Effector memory CD8-positive, alpha-beta T cell (primary cell): ENCODE measurements around the gene PRDM1.

Experiments
- ATAC-seq: fragments of 150-1000 bp; cut with Tn5 transposase; replicated peaks from 2 replicates; pipeline ENCODE4 v1.10.0; 2021; ENCODE audit warnings: mild to moderate bottlenecking, moderate library complexity
- DNase-seq, 3 experiments: peaks; one replicate each; pipeline ENCODE4 v3.0.0; 2021
- H3K27ac Mint-ChIP-seq, 2 donors: one replicate each; pipeline ENCODE4 v1.8.0; 2022; ENCODE audit warnings: mild to moderate bottlenecking in 2 of 2, mixed read lengths in 2 of 2, moderate library complexity in 2 of 2
- H3K27me3 Mint-ChIP-seq, 2 donors: one replicate each; pipeline ENCODE4 v1.8.0; 2022; ENCODE audit warnings: mixed read lengths in 2 of 2
- H3K36me3 Mint-ChIP-seq: one replicate; pipeline ENCODE4 v1.8.0; 2022; ENCODE audit warnings: mild to moderate bottlenecking, moderate library complexity, mixed read lengths; ENCODE audit not compliant: insufficient read depth
- H3K4me1 Mint-ChIP-seq, 2 donors: one replicate each; pipeline ENCODE4 v1.8.0; 2022; ENCODE audit warnings: low read depth in 2 of 2, mixed read lengths in 2 of 2
- H3K4me3 Mint-ChIP-seq, 2 donors: one replicate each; pipeline ENCODE4 v1.8.0; 2022; ENCODE audit warnings: mild to moderate bottlenecking in 2 of 2, mixed read lengths in 2 of 2, moderate library complexity in 2 of 2
- H3K9me3 Mint-ChIP-seq, 2 donors: one replicate each; pipeline ENCODE4 v1.8.0; 2022; ENCODE audit warnings: mixed read lengths in 2 of 2

Gene PRDM1

DNA sequence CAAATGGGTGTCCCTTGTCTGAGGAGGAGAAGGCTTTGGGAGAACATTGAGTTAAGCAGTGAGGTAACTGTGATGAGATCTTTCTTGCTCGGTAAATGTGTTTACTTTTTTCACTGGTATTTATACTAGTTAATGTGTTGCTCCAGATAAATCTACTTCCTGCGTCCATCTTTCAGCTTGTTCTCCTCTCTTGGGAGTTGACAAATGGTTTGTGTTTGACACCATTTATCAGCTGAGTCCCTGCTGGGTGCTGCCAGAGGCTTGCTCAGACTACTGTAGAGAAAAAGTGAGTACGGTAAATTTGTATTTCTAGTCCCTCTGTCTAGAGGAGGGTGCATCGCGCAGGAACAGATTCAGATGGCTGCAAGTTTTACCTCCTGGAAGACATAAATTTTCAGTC is 8.3 kb upstream of the PRDM1 start:
- no peak for ATAC-seq
- Mint-ChIP-seq H3K36me3 (peaks cover 4% of the 10 kb centered on the region), H3K27ac (peak overlapping the region in 1 of 2 donors; percentile 15), H3K4me3 (no peak overlapping the region), H3K9me3 (no peaks in the 10 kb centered on the region), H3K27me3 (no peaks in the 10 kb centered on the region), H3K4me1 (peaks cover 4 to 7% of the 10 kb centered on the region in 2 donors)
- DNase-seq, result no peak

DNA sequence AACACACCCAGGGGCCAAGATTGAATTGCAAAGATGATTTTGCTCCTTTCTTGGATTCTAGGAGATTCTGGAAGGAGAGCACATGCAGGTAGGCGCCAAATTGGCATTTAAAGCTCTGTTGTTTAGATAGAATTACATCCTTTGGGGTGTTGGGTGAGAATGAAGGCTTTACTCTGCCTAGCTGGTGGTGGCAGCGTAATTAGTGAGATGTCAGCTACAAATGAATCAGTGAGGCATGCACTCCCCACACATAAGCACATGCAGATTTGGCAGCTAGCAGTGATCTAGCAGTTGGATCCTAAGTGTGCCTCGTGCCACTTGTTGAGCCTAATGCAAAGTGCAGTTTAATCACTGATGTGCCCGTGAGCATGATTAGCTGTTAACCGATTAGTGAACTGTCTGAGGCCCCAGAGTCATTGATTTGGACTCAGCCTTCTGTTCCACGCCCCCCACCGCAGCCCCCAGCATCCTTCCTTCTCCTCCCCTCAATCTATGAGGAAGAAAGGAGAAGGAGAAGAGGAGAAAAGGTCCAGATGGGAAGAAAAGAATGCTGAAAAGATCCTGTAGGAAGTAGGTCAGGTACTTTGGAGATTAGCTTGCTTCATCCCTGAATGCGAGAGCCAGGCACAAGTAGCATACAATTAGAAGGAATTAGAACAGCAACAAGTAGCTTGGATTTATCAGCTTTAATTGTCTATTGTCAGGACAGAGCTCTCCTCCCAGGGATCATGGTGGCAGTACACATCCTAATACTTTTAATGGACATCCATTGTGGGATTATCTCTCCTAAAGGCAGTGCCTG is 6.0 kb upstream of the PRDM1 start:
- Mint-ChIP-seq H3K9me3 (no peaks in the 10 kb centered on the region), H3K36me3 (no peaks in the 10 kb centered on the region), H3K27me3 (no peaks in the 10 kb centered on the region), H3K4me3 (no peak overlapping the region), H3K4me1 (peaks cover 25 to 27% of the 10 kb centered on the region in 2 donors), H3K27ac (peak overlapping the region in 1 of 2 donors; percentile 70)
- DNase-seq (no peak), ATAC-seq (no peak)

DNA sequence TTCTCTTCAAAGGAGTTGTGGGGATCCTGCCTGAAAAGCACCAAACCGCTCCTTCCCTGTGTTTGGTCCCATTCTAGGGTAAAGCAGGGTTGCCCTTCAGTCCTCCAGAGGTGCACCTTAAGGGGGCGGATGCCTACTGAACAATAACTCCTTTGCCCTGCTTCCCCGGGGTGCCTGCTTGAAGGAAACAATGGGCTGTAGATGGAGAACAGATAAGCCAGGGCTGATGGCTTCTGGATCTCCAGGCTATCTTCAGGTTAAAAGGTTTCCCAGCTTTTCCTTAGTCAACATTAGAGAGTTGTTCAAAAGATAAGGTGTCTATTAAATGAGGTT is 5.4 kb upstream of the PRDM1 start:
- H3K27me3 Mint-ChIP-seq, result no peaks in the 10 kb centered on the region
- peak overlapping the region; percentile 20 to 70 for H3K27ac Mint-ChIP-seq
- no peak overlapping the region for H3K4me3 Mint-ChIP-seq
- peaks cover 29 to 31% of the 10 kb centered on the region in 2 donors for H3K4me1 Mint-ChIP-seq
- no peaks in the 10 kb centered on the region for H3K9me3 Mint-ChIP-seq
- DNase-seq (no peak), ATAC-seq (no peak)
- H3K36me3 Mint-ChIP-seq, result no peaks in the 10 kb centered on the region

DNA sequence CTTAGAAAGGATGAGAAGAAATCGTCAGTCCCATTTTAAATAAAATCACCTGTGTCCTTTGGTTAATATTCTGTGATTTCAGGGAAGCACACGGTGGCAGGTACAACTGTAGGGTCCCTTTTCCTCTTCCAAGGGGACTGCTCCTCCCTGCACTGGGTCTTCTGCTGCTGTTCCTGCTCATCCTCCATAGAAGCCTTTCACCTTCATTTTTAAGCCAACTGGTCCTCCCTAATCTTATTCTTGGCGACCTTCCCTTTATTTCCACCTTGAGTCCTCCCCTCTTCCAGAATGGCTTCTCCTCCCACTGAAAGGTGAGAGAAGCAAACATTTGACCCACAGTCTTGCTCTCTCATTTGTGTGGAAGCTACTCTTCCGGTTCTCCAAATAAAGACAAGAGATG is 4.4 kb upstream of the PRDM1 start:
- DNase-seq, result no peak
- Mint-ChIP-seq H3K27me3 (no peaks in the 10 kb centered on the region), H3K36me3 (peaks cover 6% of the 10 kb centered on the region), H3K27ac (no peak overlapping the region), H3K4me3 (no peak overlapping the region), H3K9me3 (no peaks in the 10 kb centered on the region), H3K4me1 (peaks cover 36% of the 10 kb centered on the region in 2 donors)
- no peak for ATAC-seq

GRCh38 chr6:106082735-106083398 is 3.3 kb upstream of the PRDM1 start:
- ATAC-seq (no peak), DNase-seq (no peak)
- Mint-ChIP-seq H3K4me3 (peak overlapping the region in 1 of 2 donors; percentile 96), H3K27me3 (no peaks in the 10 kb centered on the region), H3K9me3 (no peaks in the 10 kb centered on the region), H3K27ac (peak overlapping the region; percentile 69 to 80), H3K4me1 (peaks cover 42% of the 10 kb centered on the region in 2 donors), H3K36me3 (peaks cover 6% of the 10 kb centered on the region)

- peak overlapping the region; percentile 80 to 82 for H3K27ac Mint-ChIP-seq
- H3K4me3 Mint-ChIP-seq, result peak overlapping the region; percentile 96 to 98
- ATAC-seq, result no peak
- H3K27me3 Mint-ChIP-seq, result no peaks in the 10 kb centered on the region
- peaks cover 6% of the 10 kb centered on the region for H3K36me3 Mint-ChIP-seq
- H3K9me3 Mint-ChIP-seq, result no peaks in the 10 kb centered on the region
- peaks cover 49% of the 10 kb centered on the region in 2 donors for H3K4me1 Mint-ChIP-seq
- DNase-seq, result no peak
Observed at GRCh38 chr6:106083618-106084017, 2.5 kb upstream of the PRDM1 start.

- no peaks in the 10 kb centered on the region for H3K27me3 Mint-ChIP-seq
- peaks cover 6% of the 10 kb centered on the region for H3K36me3 Mint-ChIP-seq
- peak; percentile 8 for ATAC-seq
- DNase-seq, result no peak
- peak overlapping the region; percentile 96 to 98 for H3K4me3 Mint-ChIP-seq
- H3K9me3 Mint-ChIP-seq, result no peaks in the 10 kb centered on the region
- peak overlapping the region; percentile 82 to 91 for H3K27ac Mint-ChIP-seq
- H3K4me1 Mint-ChIP-seq, result peaks cover 53% of the 10 kb centered on the region in 2 donors
Observed at GRCh38 chr6:106084106-106084988, 1.8 kb upstream of the PRDM1 start.

DNA sequence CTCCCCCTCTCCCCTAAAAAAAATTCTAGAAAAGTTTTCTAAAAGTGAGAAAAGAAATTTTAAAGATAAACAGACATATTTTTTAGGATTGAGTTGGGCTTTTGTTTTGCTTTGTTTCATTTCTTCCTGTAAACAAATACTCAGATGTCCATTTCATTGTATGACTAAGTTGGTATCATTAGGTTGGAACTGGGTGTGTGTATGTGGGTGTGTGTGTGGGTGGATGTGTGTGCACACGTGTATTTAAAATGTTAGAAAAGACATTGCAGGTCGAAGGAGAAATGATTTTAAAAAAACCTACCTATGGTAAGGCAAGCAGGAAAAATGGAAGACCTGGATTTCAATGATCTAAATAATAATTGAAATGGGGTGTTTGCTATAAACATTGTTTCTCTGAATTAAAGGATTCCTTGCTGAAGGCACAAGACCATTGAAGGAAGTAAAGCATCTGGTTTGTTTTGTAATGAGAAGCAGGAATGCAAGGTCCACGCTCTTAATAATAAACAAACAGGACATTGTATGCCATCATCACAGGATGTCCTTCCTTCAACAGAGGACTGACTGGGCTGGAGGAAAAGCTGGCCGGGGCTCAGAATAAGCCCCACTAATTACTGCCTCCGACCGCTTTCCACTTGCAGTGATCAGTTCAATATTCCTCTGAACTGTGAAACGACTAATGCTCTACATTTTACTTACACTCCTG is 996 bp upstream of the PRDM1 start:
- Mint-ChIP-seq H3K27me3 (no peaks in the 10 kb centered on the region), H3K9me3 (no peaks in the 10 kb centered on the region), H3K36me3 (peaks cover 6% of the 10 kb centered on the region), H3K27ac (peak overlapping the region; percentile 82 to 91), H3K4me3 (peak overlapping the region; percentile 96 to 98), H3K4me1 (peaks cover 58 to 59% of the 10 kb centered on the region in 2 donors)
- no peak for ATAC-seq
- no peak for DNase-seq

DNA sequence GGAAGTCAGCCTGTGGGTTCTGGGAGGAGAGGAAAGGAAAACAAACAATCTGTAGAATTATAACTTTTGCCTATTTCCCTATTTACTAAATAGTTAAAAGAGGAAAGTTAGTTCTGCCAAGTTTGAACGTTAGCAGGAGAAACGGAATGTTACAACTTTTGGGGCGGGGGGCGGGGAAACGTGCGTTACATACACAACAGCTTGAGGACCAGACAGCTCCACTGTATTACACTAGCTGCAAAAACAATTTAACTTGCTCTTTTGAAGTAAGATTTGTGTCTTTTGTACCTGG is 498 bp upstream of the PRDM1 start:
- H3K4me1 Mint-ChIP-seq, result peaks cover 63 to 64% of the 10 kb centered on the region in 2 donors
- no peak for ATAC-seq
- peak overlapping the region; percentile 82 to 91 for H3K27ac Mint-ChIP-seq
- no peak for DNase-seq
- no peaks in the 10 kb centered on the region for H3K27me3 Mint-ChIP-seq
- H3K9me3 Mint-ChIP-seq, result no peaks in the 10 kb centered on the region
- H3K4me3 Mint-ChIP-seq, result peak overlapping the region; percentile 96 to 98
- H3K36me3 Mint-ChIP-seq, result peaks cover 6% of the 10 kb centered on the region

GRCh38 chr6:106086814-106087175 is 659 bp downstream of the PRDM1 start:
- ATAC-seq, result no peak
- DNase-seq, result no peak
- peaks cover 6% of the 10 kb centered on the region for H3K36me3 Mint-ChIP-seq
- peak overlapping the region; percentile 96 to 98 for H3K4me3 Mint-ChIP-seq
- H3K27me3 Mint-ChIP-seq, result no peaks in the 10 kb centered on the region
- peaks cover 69 to 73% of the 10 kb centered on the region in 2 donors for H3K4me1 Mint-ChIP-seq
- H3K27ac Mint-ChIP-seq, result peak overlapping the region; percentile 77 to 82
- H3K9me3 Mint-ChIP-seq, result no peaks in the 10 kb centered on the region

DNA sequence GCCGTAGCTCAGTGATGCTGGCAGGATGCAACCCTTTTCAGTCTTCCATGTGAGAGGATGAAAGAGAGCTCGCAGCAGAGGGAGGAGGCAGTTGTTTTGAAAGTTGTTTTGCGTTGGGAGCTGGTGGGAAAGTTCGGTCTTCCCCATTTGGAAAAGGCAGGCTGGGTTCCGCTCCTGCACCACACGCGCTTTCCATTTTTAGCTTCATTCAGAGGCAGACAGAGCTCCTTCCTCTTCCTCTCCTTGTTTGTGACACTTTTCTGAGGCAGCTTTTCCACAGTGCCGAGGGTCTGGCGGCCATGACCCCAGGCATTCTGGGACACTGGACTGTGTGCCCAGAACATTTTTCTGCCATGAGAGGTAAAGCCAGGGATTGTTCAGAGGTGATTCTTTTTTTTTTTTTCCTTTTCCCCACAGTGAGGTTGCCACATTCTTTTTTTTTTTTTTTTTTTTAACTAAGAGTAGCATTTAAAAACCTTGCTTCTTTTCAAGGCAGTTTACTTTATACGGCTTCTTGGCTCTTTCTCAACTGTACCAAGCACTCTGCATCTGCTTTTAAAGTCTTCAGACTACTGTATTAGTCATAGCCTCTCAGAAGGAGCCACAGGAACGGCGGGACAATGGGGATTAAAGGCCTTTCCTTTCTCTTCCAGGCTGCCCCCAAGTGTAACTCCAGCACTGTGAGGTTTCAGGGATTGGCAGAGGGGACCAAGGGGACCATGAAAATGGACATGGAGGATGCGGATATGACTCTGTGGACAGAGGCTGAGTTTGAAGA is 1.6 kb downstream of the PRDM1 start:
- DNase-seq (no peak), ATAC-seq (no peak)
- peaks cover 11% of the 10 kb centered on the region for H3K36me3 Mint-ChIP-seq
- H3K27ac Mint-ChIP-seq, result peak overlapping the region; percentile 77 to 82
- no peaks in the 10 kb centered on the region for H3K27me3 Mint-ChIP-seq
- H3K4me3 Mint-ChIP-seq, result peak overlapping the region; percentile 96 to 98
- no peaks in the 10 kb centered on the region for H3K9me3 Mint-ChIP-seq
- H3K4me1 Mint-ChIP-seq, result peaks cover 73 to 75% of the 10 kb centered on the region in 2 donors

- Mint-ChIP-seq H3K27ac (peak overlapping the region; percentile 77 to 82), H3K4me1 (peaks cover 68 to 75% of the 10 kb centered on the region in 2 donors), H3K9me3 (no peaks in the 10 kb centered on the region), H3K27me3 (no peaks in the 10 kb centered on the region), H3K36me3 (peaks cover 11% of the 10 kb centered on the region), H3K4me3 (peak overlapping the region; percentile 96 to 98)
- ATAC-seq (no peak), DNase-seq (no peak)
Observed at GRCh38 chr6:106090001-106090400, 3.9 kb downstream of the PRDM1 start.
